GM12878 (cell line): ENCODE data around the gene GSPT1.

Source experiments
- BCL3 ChIP-seq: IDR thresholded peaks from 2 replicates; pipeline ENCODE4 v1.6.1; 2011; ENCODE audit warnings: borderline replicate concordance, low read depth, mild to moderate bottlenecking, moderate library complexity, low read length; ENCODE audit not compliant: insufficient read depth, poor library complexity, severe bottlenecking
- BHLHE40 ChIP-seq, 2 experiments: fragments of 450-650 bp in 1 of 2; IDR thresholded peaks; 2 replicates each; pipeline ENCODE4 v1.6.1; 2011 to 2017; ENCODE audit warnings: low read depth in 2 of 2, borderline replicate concordance in 1 of 2, improper control_type of control experiment in 1 of 2, low read length in 1 of 2, mild to moderate bottlenecking in 1 of 2
- CBX5 ChIP-seq: sonication (generic); IDR thresholded peaks from 2 replicates; pipeline ENCODE4 v1.6.1; 2016; ENCODE audit warnings: low read depth, moderate library complexity, mild to moderate bottlenecking, inconsistent platforms
- CEBPZ ChIP-seq: fragments of 150-350 bp; IDR thresholded peaks from 2 replicates; pipeline ENCODE4 v1.6.1; 2016; ENCODE audit warnings: low read depth, low read length
- CTCF ChIP-seq, 3 experiments: IDR thresholded peaks in 2 of 3; conservative IDR thresholded peaks in 1 of 3; 2 replicates each; pipeline ENCODE4 v1.5.1; 2011; ENCODE audit warnings: low read depth in 3 of 3, low read length in 3 of 3, mild to moderate bottlenecking in 3 of 3, control low read depth in 2 of 3, moderate library complexity in 2 of 3, inconsistent platforms in 1 of 3, mixed read lengths in 1 of 3; ENCODE audit not compliant: control insufficient read depth in 2 of 3, insufficient read depth in 1 of 3; ENCODE audit errors: extremely low read depth in 1 of 3
- EP300 ChIP-seq, 2 experiments: fragments of 150-350 bp in 1 of 2; IDR thresholded peaks; 2 replicates each; pipeline ENCODE4 v1.6.1; 2011 to 2012; ENCODE audit warnings: low read depth in 2 of 2, low read length in 2 of 2, borderline replicate concordance in 1 of 2, improper control_type of control experiment in 1 of 2, inconsistent platforms in 1 of 2; ENCODE audit not compliant: control insufficient read depth in 1 of 2
- HDAC2 ChIP-seq: fragments of 200-600 bp; sonication (generic); IDR thresholded peaks from 2 replicates; pipeline ENCODE4 v1.6.1; 2017
- MTA2 ChIP-seq: fragments of 450-650 bp; IDR thresholded peaks from 2 replicates; pipeline ENCODE4 v1.6.1; 2016; ENCODE audit warnings: low read depth, mild to moderate bottlenecking, moderate library complexity
- NBN ChIP-seq: fragments of 450-650 bp; IDR thresholded peaks from 2 replicates; pipeline ENCODE4 v1.6.1; 2016
- POLR2A ChIP-seq: IDR thresholded peaks from 2 replicates; pipeline ENCODE4 v1.6.1; 2011; ENCODE audit warnings: low read depth, mild to moderate bottlenecking, low read length
- POLR2AphosphoS5 ChIP-seq: IDR thresholded peaks from 2 replicates; pipeline ENCODE4 v1.6.1; 2011; ENCODE audit warnings: mild to moderate bottlenecking, low read length, inconsistent platforms
- POU2F2 ChIP-seq: IDR thresholded peaks from 3 replicates; pipeline ENCODE4 v1.6.1; 2011; ENCODE audit warnings: low read depth, mild to moderate bottlenecking, low read length, borderline replicate concordance
- ZZZ3 ChIP-seq: IDR thresholded peaks from 2 replicates; pipeline ENCODE4 v1.6.1; 2011; ENCODE audit warnings: low read depth; ENCODE audit not compliant: control insufficient read depth, insufficient read length

GRCh38 chr16:11907160-11907970, 8.4 kb downstream of the GSPT1 start:
- TF ChIP-seq CEBPZ (no peak), POLR2AphosphoS5 (no peak), CBX5 (no peak), POU2F2 (no peak), NBN (no peak), ZZZ3 (no peak), BHLHE40 (IDR thresholded peaks at IDR 0.05; ENCODE audit: borderline replicate concordance in 1 of 2, low read depth in 2 of 2, low read length in 1 of 2) (no peak), HDAC2 (no peak), CTCF (IDR thresholded peaks at IDR 0.05 in 2 of 3, conservative IDR thresholded peaks at IDR 0.05 in 1 of 3; ENCODE audit: control insufficient read depth in 2 of 3, extremely low read depth in 1 of 3, insufficient read depth in 1 of 3, low read depth in 3 of 3, low read length in 3 of 3) (no peak), EP300 (IDR thresholded peaks at IDR 0.05; ENCODE audit: borderline replicate concordance in 1 of 2, control insufficient read depth in 1 of 2, low read depth in 2 of 2, low read length in 2 of 2) (no peak), MTA2 (no peak), BCL3 (no peak), POLR2A (no peak)
